HG03159 (cell line): ENCODE results near the gene RETN.

Experiments used
- ATAC-seq: cut with Tn5 transposase; IDR thresholded peaks from one replicate; pipeline ENCODE4 v1.9.1; 2021; ENCODE audit warnings: mild to moderate bottlenecking, moderate library complexity; ENCODE audit not compliant: unreplicated experiment

Gene RETN

DNA sequence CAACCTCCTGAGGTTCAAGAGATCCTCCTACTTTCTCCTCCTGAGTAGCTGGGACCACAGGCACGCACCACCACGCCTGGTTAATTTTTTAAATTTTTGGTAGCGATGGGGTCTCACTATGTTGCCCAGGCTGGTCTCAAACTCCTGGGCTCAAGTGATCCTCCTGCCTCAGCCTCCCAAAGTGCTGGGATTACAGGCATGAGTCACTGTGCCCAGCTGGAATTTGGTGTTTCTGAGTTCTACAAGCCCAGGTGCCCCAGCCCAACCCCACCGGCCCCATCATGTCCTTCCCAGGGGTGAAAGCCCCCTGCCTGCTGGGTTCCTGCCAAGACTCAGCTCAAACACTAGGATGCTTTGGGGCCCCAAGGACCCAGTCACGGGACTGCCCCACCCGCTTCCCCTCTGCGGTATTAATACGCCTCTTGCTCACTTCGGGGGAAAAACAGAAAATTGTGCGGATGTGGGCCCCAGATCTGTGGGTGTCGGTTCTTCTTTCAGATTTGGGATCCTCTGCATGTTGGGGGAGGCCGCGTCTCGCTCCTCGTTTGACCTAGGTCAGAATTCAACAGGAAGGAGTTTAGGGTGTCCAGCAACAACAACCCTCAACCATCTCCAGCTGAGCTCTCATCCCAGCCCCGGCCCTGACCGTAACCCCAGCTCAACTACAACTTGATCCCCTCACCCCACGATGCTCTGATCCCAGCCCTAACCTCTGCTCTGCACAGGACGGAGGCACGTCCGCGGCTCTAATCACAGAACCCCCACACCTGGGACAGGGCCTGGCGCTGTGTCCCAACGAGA, 36.7 kb downstream of the RETN start:
- peak; percentile 49 for ATAC-seq

DNA sequence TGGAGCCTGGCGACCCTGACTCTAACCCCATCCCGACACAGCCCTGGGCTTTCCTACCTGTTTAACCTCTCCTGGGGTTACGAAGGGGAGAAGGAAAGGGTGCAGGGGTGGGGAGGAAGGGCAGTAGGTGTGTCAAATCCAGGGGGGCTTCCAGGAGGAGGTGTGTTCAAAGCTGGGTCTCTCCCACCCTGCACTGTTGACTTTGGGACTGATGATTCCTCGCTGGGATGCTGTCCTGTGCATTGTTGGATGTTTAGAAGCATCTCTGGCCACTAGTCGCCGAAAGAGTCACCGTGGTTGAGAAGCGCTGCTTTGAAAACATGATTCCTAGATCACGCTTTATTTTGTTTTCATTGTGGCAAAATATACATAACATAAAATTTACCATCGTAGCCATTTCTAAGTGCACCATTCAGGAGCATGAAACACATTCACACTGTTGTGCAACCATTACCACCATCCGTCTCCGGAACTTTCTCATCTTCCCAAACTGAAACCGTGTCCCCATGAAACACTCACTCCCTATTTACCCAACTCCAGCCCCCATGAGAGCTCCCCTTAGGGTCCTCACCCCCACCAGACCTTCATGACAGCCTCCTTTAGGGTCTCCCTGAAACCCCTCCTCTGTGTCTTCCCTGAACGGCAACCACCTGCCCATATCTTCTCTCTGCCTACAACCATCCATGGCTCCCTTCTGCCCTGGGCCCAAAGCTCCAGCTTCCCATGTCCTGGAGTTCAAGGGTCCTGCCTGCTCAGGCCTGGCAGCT, 37.5 kb downstream of the RETN start:
- no peak for ATAC-seq

DNA sequence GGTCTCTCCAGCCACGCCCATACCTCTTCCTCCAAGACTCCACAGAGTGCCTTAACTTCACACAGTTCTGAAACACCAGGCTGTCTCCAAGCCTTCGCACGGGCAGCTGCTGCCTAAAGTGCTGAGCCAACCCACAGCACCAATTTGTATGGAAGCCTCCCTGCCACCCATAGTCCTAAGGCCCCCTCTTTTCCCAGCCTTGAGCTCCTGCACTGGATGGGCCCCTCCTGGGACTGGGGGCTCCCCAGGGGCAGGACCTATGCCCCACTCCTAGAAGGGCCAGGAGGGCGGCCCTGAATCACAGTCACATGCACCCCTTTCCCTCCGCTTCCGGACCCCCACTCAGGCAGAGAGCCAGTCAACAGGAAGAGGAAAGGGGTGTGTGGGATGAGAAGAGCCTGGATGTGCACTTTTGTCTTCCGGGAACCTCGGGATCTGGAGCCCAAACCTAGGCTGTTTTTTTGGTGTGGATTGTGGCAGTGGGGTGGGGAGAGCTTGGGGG, 38.2 kb downstream of the RETN start:
- ATAC-seq: no peak

DNA sequence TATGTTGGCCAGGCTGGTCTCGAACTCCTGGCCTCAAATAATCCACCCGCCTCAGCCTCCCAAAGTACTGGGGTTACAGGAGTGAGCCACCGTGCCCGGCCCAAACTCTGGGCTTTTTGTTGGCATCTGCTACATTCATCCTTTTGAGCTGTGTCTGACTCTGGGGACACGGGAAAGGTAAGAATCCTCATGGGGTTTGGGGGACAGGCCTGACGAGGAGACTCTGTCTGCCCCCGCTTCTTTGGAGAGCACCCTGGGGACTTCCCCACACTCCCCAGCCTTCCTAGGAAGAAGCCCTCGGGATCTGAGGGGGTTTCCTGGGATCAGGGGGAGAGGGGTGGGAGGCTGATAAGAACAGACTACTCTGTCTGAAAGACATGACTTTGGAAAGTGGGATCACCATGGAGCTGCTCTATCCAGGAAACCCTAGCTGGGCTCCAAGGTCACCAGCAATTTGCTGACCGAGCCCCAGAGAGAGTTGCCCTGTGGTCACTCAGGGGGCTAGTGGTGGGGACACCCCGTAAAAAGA, 41.1 kb downstream of the RETN start:
- ATAC-seq: no peak

DNA sequence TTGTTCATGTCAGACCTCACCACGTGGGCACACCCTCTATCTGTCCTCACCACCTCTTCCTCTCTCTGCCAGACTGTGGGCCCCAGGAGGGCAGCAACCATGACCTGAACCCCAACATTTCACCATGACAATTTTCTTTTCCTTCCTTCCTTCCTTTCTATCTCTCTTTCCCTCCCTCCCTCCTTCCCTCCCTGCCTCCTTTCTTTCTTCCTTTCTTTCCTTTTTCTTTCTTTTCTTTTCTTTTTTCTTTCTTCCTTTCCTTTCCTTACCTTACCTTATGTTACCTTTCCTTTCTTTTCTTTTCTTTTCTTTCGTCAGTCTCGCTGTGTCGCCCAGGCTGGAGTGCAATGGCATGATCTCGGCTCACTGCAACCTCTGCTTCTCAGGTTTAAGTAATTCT, 41.8 kb downstream of the RETN start:
- no peak for ATAC-seq

DNA sequence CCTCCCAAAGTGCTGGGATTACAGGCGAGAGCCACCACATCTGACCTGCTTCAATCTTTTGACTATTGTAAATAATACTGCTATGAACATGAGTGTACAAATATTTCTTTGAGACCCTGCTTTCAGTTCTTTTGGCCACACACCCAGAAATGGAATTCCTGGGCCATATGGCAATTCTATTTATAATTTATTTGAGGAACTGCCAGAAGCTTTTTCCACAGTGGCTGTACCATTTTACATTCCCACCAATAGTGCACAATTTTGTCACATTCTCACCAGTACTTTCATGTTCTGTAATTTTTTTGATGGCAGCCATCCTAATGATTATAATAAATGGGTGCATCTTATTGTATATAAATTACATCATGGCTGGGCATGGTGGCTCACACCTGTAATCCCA, 46.8 kb downstream of the RETN start:
- no peak for ATAC-seq

DNA sequence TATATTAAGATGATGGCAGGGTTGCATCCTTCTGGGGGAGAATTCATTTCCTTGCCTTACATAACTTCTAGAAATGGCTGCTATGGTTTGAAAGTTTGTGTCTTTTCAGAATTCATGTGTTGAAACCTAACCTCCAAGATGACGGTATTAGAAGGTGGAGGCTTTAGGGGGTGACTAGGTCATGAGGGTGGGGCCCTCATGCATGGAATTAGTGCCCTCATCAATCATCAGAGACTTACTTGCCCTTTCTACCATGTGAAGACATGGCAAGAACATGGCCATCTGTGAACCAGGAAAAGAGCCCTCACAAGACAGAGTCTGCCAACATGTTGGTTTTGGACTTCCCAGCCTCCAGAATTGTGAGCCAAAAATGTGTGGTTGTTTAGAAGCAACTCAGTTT, 47.9 kb downstream of the RETN start:
- no peak for ATAC-seq

DNA sequence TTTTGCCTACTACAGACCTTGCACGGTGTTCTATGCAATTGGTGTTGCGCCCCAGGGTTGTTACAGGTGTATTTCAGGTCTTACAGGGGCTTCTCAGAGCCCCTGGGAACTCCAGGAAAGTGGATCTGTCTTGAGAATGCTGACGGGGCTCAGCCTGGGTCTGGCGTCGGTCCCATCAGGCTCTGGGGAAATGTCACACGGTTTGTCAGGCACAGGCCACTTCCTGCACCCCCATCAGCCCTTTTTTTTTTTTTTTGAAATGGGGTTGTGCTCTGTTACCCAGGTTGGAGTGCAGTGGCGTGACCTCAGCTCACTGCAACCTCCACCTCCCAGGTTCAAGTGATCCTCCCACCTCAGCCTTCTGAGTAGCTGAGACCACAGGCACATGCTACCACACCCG, 49.8 kb downstream of the RETN start:
- no peak for ATAC-seq
